RKO (cell line): ENCODE measurements around the gene MAGI2.

ENCODE experiments used
- DNase-seq: peaks from one replicate; pipeline ENCODE4 v3.0.0-alpha.2; 2016; ENCODE audit warnings: low spot score

MAGI2 gene

GRCh38 chr7:78080811-78081210 lies 1372.7 kb downstream of the MAGI2 start:
- no peak for DNase-seq

GRCh38 chr7:78080241-78080640 lies 1373.2 kb downstream of the MAGI2 start:
- DNase-seq = no peak

- DNase-seq = no peak
Observed at GRCh38 chr7:78074713-78075112, 1378.8 kb downstream of the MAGI2 start.

- no peak for DNase-seq
Observed at GRCh38 chr7:78073609-78074382, 1379.7 kb downstream of the MAGI2 start.

GRCh38 chr7:78072201-78072590 lies 1381.3 kb downstream of the MAGI2 start:
- no peak for DNase-seq

- DNase-seq = no peak
Observed at GRCh38 chr7:78071491-78072200, 1381.8 kb downstream of the MAGI2 start.

- DNase-seq = no peak
Observed at GRCh38 chr7:78066599-78066998, 1386.9 kb downstream of the MAGI2 start.

- DNase-seq = no peak
Observed at GRCh38 chr7:78063758-78064157, 1389.7 kb downstream of the MAGI2 start.

GRCh38 chr7:78062214-78062613 lies 1391.3 kb downstream of the MAGI2 start:
- DNase-seq = no peak

- no peak for DNase-seq
Observed at GRCh38 chr7:78057571-78057970, 1395.9 kb downstream of the MAGI2 start.

- no peak for DNase-seq
Observed at GRCh38 chr7:78055599-78055998, 1397.9 kb downstream of the MAGI2 start.

- no peak for DNase-seq
Observed at GRCh38 chr7:78055001-78055573, 1398.4 kb downstream of the MAGI2 start.

GRCh38 chr7:78052112-78052511 lies 1401.4 kb downstream of the MAGI2 start:
- no peak for DNase-seq

GRCh38 chr7:78047800-78048199 lies 1405.7 kb downstream of the MAGI2 start:
- DNase-seq = no peak

- DNase-seq = no peak
Observed at GRCh38 chr7:78043159-78043558, 1410.3 kb downstream of the MAGI2 start.

- no peak for DNase-seq
Observed at GRCh38 chr7:78041423-78041822, 1412.0 kb downstream of the MAGI2 start.

GRCh38 chr7:78039790-78040776 lies 1413.4 kb downstream of the MAGI2 start:
- no peak for DNase-seq

GRCh38 chr7:78038465-78039080 lies 1414.9 kb downstream of the MAGI2 start:
- no peak for DNase-seq

GRCh38 chr7:78037603-78038002 lies 1415.9 kb downstream of the MAGI2 start:
- no peak for DNase-seq

GRCh38 chr7:78033410-78033809 lies 1420.1 kb downstream of the MAGI2 start:
- no peak for DNase-seq

- DNase-seq = no peak
Observed at GRCh38 chr7:78026492-78026891, 1427.0 kb downstream of the MAGI2 start.

GRCh38 chr7:78024591-78024990 lies 1428.9 kb downstream of the MAGI2 start:
- no peak for DNase-seq
